Cardiac fibroblast (primary cell): ENCODE data around the gene NKAIN2.

Experiments used
- DNase-seq, 2 donors: peaks; one replicate each; pipeline versions ENCODE4 v3.0.0 to v3.0.0-alpha.2; 2010; ENCODE audit warnings: low read depth in 2 of 2
- H3K4me3 ChIP-seq, 2 donors: replicated peaks in 1 of 2; 1 replicate in 1 of 2; 2 replicates in 1 of 2; pipeline ENCODE4 v1.5.1; 2011; ENCODE audit warnings: low read depth in 2 of 2, low read length in 2 of 2, mild to moderate bottlenecking in 2 of 2, moderate library complexity in 1 of 2
- TF ChIP-seq, protein P1 (sequence below): IDR thresholded peaks from one replicate; pipeline ENCODE4 v1.5.1; 2011; ENCODE audit warnings: low read depth, mild to moderate bottlenecking, low read length, inconsistent platforms

Gene NKAIN2

GRCh38 chr6:124356811-124357210 lies 553.1 kb downstream of the NKAIN2 start:
- TF ChIP-seq, protein P1, sequence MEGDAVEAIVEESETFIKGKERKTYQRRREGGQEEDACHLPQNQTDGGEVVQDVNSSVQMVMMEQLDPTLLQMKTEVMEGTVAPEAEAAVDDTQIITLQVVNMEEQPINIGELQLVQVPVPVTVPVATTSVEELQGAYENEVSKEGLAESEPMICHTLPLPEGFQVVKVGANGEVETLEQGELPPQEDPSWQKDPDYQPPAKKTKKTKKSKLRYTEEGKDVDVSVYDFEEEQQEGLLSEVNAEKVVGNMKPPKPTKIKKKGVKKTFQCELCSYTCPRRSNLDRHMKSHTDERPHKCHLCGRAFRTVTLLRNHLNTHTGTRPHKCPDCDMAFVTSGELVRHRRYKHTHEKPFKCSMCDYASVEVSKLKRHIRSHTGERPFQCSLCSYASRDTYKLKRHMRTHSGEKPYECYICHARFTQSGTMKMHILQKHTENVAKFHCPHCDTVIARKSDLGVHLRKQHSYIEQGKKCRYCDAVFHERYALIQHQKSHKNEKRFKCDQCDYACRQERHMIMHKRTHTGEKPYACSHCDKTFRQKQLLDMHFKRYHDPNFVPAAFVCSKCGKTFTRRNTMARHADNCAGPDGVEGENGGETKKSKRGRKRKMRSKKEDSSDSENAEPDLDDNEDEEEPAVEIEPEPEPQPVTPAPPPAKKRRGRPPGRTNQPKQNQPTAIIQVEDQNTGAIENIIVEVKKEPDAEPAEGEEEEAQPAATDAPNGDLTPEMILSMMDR = no peak
- H3K4me3 ChIP-seq = no peak overlapping the region
- no peak for DNase-seq

DNA sequence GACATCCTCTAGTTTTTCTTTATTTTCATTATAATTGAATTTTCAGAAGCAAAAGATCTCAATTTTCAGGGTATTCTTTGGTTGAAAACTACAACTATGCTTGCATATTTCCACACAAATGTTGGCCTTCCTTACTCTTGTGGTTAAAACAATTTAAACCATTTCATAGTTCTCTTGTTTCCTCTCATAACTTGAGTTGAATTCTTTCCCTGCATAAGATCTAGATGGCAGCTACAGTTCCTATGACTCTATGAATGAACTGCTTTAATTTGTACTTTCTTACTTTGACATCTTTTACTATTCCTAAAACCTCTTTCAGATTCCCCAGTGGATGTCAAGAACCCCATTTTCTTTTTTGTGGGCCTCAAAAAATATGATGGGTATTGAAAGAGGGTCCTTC lies 564.5 kb downstream of the NKAIN2 start:
- no peak overlapping the region for H3K4me3 ChIP-seq
- peak in 1 of 2 donors; percentile 1 for DNase-seq
- TF ChIP-seq, protein P1 = no peak

DNA sequence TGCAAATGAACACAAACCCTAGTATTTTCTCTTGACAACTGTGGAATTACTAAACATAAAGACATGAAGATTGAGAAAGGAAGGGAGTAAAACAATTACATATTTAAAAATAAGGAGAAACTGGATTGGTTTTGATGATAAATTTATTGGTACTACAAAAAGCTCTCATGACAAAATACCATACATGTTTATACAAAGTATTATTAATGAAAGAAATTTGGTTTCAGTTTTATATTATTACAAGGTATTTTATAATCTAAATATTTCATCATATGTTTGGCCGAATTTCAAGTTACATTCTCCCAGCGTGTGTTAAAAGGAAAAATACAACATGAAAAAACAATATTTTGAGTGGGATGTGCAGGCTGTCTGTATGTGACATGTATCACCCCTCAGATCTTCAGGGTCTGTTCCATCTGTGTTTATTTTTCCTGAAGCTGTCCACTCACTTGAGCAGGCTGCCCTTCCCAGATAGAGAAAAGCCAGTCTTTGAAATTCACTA lies 568.4 kb downstream of the NKAIN2 start:
- peak in 1 of 2 donors; percentile 0 for DNase-seq
- TF ChIP-seq, protein P1 = no peak
- H3K4me3 ChIP-seq = no peak overlapping the region

GRCh38 chr6:124373386-124373785 lies 569.7 kb downstream of the NKAIN2 start:
- DNase-seq = no peak
- H3K4me3 ChIP-seq = no peak overlapping the region
- TF ChIP-seq, protein P1 = no peak

DNA sequence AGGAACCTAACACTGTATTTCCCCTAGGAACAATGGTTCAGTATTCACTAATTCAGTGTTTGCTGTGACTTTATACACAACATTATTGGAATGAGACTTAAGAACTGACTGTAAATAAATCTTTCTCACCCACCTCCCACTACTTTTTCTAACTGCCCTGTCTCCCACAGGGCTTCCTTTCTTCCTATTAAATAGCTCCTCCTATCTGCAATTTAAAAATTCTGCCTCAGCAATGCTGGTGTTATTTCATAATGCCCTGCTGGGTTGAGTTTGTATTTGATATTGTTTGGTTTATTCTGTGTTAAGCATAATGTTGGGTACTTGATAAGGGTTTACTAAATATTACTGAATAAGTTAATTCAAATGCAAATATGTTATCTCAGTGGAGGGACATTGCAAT lies 585.5 kb downstream of the NKAIN2 start:
- DNase-seq = no peak
- TF ChIP-seq, protein P1 = no peak
- H3K4me3 ChIP-seq = no peak overlapping the region

DNA sequence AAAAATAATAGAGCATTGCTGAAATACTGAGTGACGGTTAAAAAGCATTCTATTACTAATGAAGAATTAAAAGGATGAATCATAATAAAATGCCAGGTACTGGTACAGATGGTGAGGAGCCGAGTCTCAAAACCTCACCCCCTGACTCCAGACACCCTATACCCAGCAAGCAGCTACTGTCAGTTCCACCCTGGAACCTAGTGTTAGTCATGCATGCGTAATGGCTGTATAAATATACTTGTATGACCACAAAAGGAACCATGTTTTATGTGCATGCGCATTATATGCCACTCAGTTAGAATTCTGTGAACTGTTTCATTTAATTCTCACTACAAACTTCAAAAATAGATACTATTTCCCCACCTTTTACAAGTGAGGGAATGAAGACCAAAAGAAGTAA lies 589.9 kb downstream of the NKAIN2 start:
- no peak for DNase-seq
- no peak overlapping the region for H3K4me3 ChIP-seq
- TF ChIP-seq, protein P1 = no peak

GRCh38 chr6:124396361-124396760 lies 592.7 kb downstream of the NKAIN2 start:
- TF ChIP-seq, protein P1 = no peak
- no peak for DNase-seq
- H3K4me3 ChIP-seq = no peak overlapping the region
